Caco-2 (cell line): ENCODE measurements around the gene NOS3. TPM values are rescaled to one million over a fixed set of nuclear protein-coding genes. Genes with fewer than 3 reads are reported as not detected.

Experiments used
- BruUV-seq: library from RNA; stranded (reverse); fragments of 400-500 nt; replicated peaks from 2 replicates; lab custom pipeline; 2021; lab: Mats Ljungman, UMichigan
- CTCF ChIA-PET: fragments of 300-600 bp; sonication (Branson Sonifier 250); formaldehyde crosslinking; loops from one replicate; lab custom pipeline; 2022; ENCODE audit warnings: antibody characterized with exemption; lab: Charles Lee
- POLR2A ChIA-PET: fragments of 300-600 bp; sonication (Branson Sonifier 250); formaldehyde crosslinking; loops from one replicate; lab custom pipeline; 2022; ENCODE audit warnings: antibody characterized with exemption; lab: Charles Lee
- DNase-seq, 2 experiments: peaks; one replicate each; pipeline versions ENCODE4 v3.0.0 to v3.0.0-alpha.2; 2020 to 2022
- H3K27me3 ChIP-seq: replicated peaks from 2 replicates; pipeline ENCODE4 v1.6.0; 2011; ENCODE audit warnings: low read length; ENCODE audit not compliant: control insufficient read depth, insufficient read depth
- H3K36me3 ChIP-seq: 2 replicates; pipeline ENCODE4 v1.5.1; 2011; ENCODE audit warnings: low read length; ENCODE audit not compliant: control insufficient read depth, insufficient read depth
- H3K4me1 ChIP-seq: fragments of 250-450 bp; sonication (Bioruptor Pico); 2 replicates; pipeline ENCODE4 v1.5.1; 2020; ENCODE audit warnings: mild to moderate bottlenecking
- H3K4me3 ChIP-seq: 2 replicates; pipeline ENCODE4 v1.5.1; 2011; ENCODE audit warnings: low read depth, mild to moderate bottlenecking, control low read depth, low read length
- H3K9me3 ChIP-seq: fragments of 250-450 bp; sonication (Bioruptor Pico); 2 replicates; pipeline ENCODE4 v1.5.1; 2020; ENCODE audit warnings: mild to moderate bottlenecking, moderate library complexity
- H3K27ac Mint-ChIP-seq: one replicate; pipeline ENCODE4 v1.8.0; 2022; ENCODE audit warnings: mixed read lengths; ENCODE audit not compliant: unreplicated experiment
- H3K27me3 Mint-ChIP-seq: one replicate; pipeline ENCODE4 v1.8.0; 2022; ENCODE audit warnings: mixed read lengths; ENCODE audit not compliant: insufficient read depth, unreplicated experiment
- H3K36me3 Mint-ChIP-seq: one replicate; pipeline ENCODE4 v1.8.0; 2022; ENCODE audit warnings: mild to moderate bottlenecking, mixed read lengths; ENCODE audit not compliant: insufficient read depth, unreplicated experiment
- H3K4me1 Mint-ChIP-seq: one replicate; pipeline ENCODE4 v1.8.0; 2022; ENCODE audit warnings: low read depth, mixed read lengths; ENCODE audit not compliant: unreplicated experiment
- H3K4me3 Mint-ChIP-seq: one replicate; pipeline ENCODE4 v1.8.0; 2022; ENCODE audit warnings: mild to moderate bottlenecking, moderate library complexity, mixed read lengths; ENCODE audit not compliant: unreplicated experiment
- H3K9me3 Mint-ChIP-seq: one replicate; pipeline ENCODE4 v1.8.0; 2022; ENCODE audit warnings: mixed read lengths; ENCODE audit not compliant: unreplicated experiment
- CTCF ChIP-seq, 2 experiments: fragments of 200-600 bp in 1 of 2; IDR thresholded peaks; 1 replicate in 1 of 2; 2 replicates in 1 of 2; pipeline versions ENCODE4 v1.5.1 to v1.8.0; 2011 to 2022; ENCODE audit warnings: antibody characterized with exemption in 1 of 2, control low read depth in 1 of 2, inconsistent platforms in 1 of 2, low read depth in 1 of 2, low read length in 1 of 2, mild to moderate bottlenecking in 1 of 2, moderate library complexity in 1 of 2; ENCODE audit not compliant: insufficient read depth in 1 of 2, severe bottlenecking in 1 of 2, unreplicated experiment in 1 of 2
- intact Hi-C: fragments of 100-400 bp; cut with micrococcal nuclease; formaldehyde crosslinking; loops from one replicate; pipeline ENCODE4 v1.10.0; 2022; ENCODE audit not compliant: unreplicated experiment
- total RNA-seq: library from RNA; stranded (reverse); gene quantifications from 2 replicates; pipeline ENCODE4 v1.2.3, GENCODE V29; 2022

The NOS3 gene
- total RNA-seq, 1 experiment from 2014 or later: 1.1 TPM

GRCh38 chr7:151062111-151062398 is 71.2 kb downstream of the NOS3 start:
- no TSS peak for BruUV-seq
- Mint-ChIP-seq H3K4me1 (peaks cover 19% of the 10 kb centered on the region), H3K9me3 (no peaks in the 10 kb centered on the region), H3K4me3 (peak overlapping the region; percentile 95), H3K36me3 (peaks cover 56% of the 10 kb centered on the region), H3K27me3 (no peaks in the 10 kb centered on the region), H3K27ac (peak overlapping the region; percentile 51)
- H3K9me3 ChIP-seq: no peaks in the 10 kb centered on the region
- peak overlapping the region; percentile 0; the same call in 1 of the 2 replicates for H3K4me3 ChIP-seq
- intact Hi-C loops: loop anchor here (1.0 kb wide), 3 partner anchors 18 to 51 kb away; partner anchors contain the start of genes ABCB8 and FASTK
- ChIA-PET POLR2A (interaction anchor here (0.5 to 2.1 kb wide), 8 partner anchors 14 to 165 kb away, joined by 3 to 25 read pairs (median 6); partner anchors contain the start of genes ABCB8, ABCF2, FASTK and TMUB1), CTCF (interaction anchor here (0.6 to 2.0 kb wide), 10 partner anchors 18 to 1554 kb away, joined by 3 to 21 read pairs (median 6); partner anchors contain the start of genes ABCB8 and FASTK)
- H3K27me3 ChIP-seq: no peaks in the 10 kb centered on the region
- no peak for DNase-seq
- TF ChIP-seq CTCF (IDR thresholded peaks at IDR 0.05; ENCODE audit: insufficient read depth in 1 of 2, low read depth in 1 of 2, low read length in 1 of 2, severe bottlenecking in 1 of 2, unreplicated experiment in 1 of 2): no peak
- peaks cover 29% of the 10 kb centered on the region for H3K4me1 ChIP-seq
- peaks cover 5% of the 10 kb centered on the region for H3K36me3 ChIP-seq

- intact Hi-C loops: loop anchor here (1.0 kb wide), 3 partner anchors 18 to 51 kb away; partner anchors contain the start of genes ABCB8 and FASTK
- no peaks in the 10 kb centered on the region for H3K27me3 ChIP-seq
- no peaks in the 10 kb centered on the region for H3K9me3 ChIP-seq
- peak; percentile 96 to 97 for DNase-seq
- Mint-ChIP-seq H3K4me1 (peaks cover 14% of the 10 kb centered on the region), H3K36me3 (peaks cover 62% of the 10 kb centered on the region), H3K27me3 (no peaks in the 10 kb centered on the region), H3K27ac (peak overlapping the region; percentile 51), H3K4me3 (peak overlapping the region; percentile 95), H3K9me3 (no peaks in the 10 kb centered on the region)
- H3K4me3 ChIP-seq: peak overlapping the region; percentile 61
- peaks cover 5% of the 10 kb centered on the region for H3K36me3 ChIP-seq
- no TSS peak for BruUV-seq
- POLR2A ChIA-PET: interaction anchor here (0.5 to 2.1 kb wide), 13 partner anchors 8 to 607 kb away, joined by 3 to 25 read pairs (median 4); partner anchors contain the start of genes ABCB8, ABCF2, FASTK and TMUB1
- no peak for TF ChIP-seq CTCF (IDR thresholded peaks at IDR 0.05; ENCODE audit: insufficient read depth in 1 of 2, low read depth in 1 of 2, low read length in 1 of 2, severe bottlenecking in 1 of 2, unreplicated experiment in 1 of 2)
- H3K4me1 ChIP-seq: peaks cover 31% of the 10 kb centered on the region
- CTCF ChIA-PET: interaction anchor here (0.6 to 2.0 kb wide), 16 partner anchors 15 to 1555 kb away, joined by 3 to 21 read pairs (median 4); partner anchors contain the start of genes ABCB8 and FASTK
These were observed 71.8 kb downstream of the NOS3 start for GRCh38 chr7:151062399-151063211.

GRCh38 chr7:151063212-151063561 is 72.4 kb downstream of the NOS3 start:
- H3K36me3 Mint-ChIP-seq: peaks cover 67% of the 10 kb centered on the region
- no TSS peak for BruUV-seq
- H3K4me1 Mint-ChIP-seq: peaks cover 14% of the 10 kb centered on the region
- H3K27ac Mint-ChIP-seq: peak overlapping the region; percentile 51
- Histone ChIP-seq H3K4me3 (peak overlapping the region; percentile 61), H3K4me1 (peaks cover 37% of the 10 kb centered on the region), H3K36me3 (peaks cover 5% of the 10 kb centered on the region), H3K9me3 (no peaks in the 10 kb centered on the region), H3K27me3 (no peaks in the 10 kb centered on the region)
- DNase-seq: peak; percentile 60 to 74
- intact Hi-C loops: no loop called here
- peak overlapping the region; percentile 95 for H3K4me3 Mint-ChIP-seq
- H3K9me3 Mint-ChIP-seq: no peaks in the 10 kb centered on the region
- ChIA-PET CTCF (interaction anchor here (0.6 to 2.0 kb wide), 10 partner anchors 18 to 189 kb away, joined by 3 to 21 read pairs (median 6); partner anchors contain the start of genes ABCB8 and FASTK), POLR2A (interaction anchor here (0.6 to 2.1 kb wide), 9 partner anchors 8 to 178 kb away, joined by 3 to 25 read pairs (median 6); partner anchors contain the start of genes ABCB8, FASTK and TMUB1)
- no peak for TF ChIP-seq CTCF (IDR thresholded peaks at IDR 0.05; ENCODE audit: insufficient read depth in 1 of 2, low read depth in 1 of 2, low read length in 1 of 2, severe bottlenecking in 1 of 2, unreplicated experiment in 1 of 2)
- no peaks in the 10 kb centered on the region for H3K27me3 Mint-ChIP-seq
